SH-SY5Y (cell line): Measurements from ENCODE around the gene TM2D3.

Experiments
- GATA2 ChIP-seq: IDR thresholded peaks from 2 replicates; pipeline ENCODE4 v1.6.1; 2011; ENCODE audit warnings: mild to moderate bottlenecking, low read depth, low read length
- GATA3 ChIP-seq: IDR thresholded peaks from 2 replicates; pipeline ENCODE4 v1.6.1; 2011; ENCODE audit warnings: low read depth, mild to moderate bottlenecking, low read length, moderate library complexity

Gene TM2D3

GRCh38 chr15:101618851-101619614 lies 33.1 kb downstream of the TM2D3 start:
- no peak for TF ChIP-seq GATA3
- TF ChIP-seq GATA2: no peak

- TF ChIP-seq GATA3 (no peak), GATA2 (no peak)
Observed at GRCh38 chr15:101618076-101618475, 34.1 kb downstream of the TM2D3 start.

- TF ChIP-seq GATA3 (no peak), GATA2 (0 out of 2 replicates have a peak, but pooled peaks have one; percentile 21)
Observed at GRCh38 chr15:101617390-101617965, 34.7 kb downstream of the TM2D3 start.

- TF ChIP-seq GATA3 (no peak), GATA2 (no peak)
Observed at GRCh38 chr15:101615986-101616848, 36.0 kb downstream of the TM2D3 start.

GRCh38 chr15:101615414-101615985 lies 36.7 kb downstream of the TM2D3 start:
- TF ChIP-seq GATA2 (no peak), GATA3 (no peak)

- TF ChIP-seq GATA3 (no peak), GATA2 (no peak)
Observed at GRCh38 chr15:101614761-101615160, 37.4 kb downstream of the TM2D3 start.

- TF ChIP-seq GATA3 (no peak), GATA2 (0 out of 2 replicates have a peak, but pooled peaks have one; percentile 22)
Observed at GRCh38 chr15:101614001-101614585, 38.1 kb downstream of the TM2D3 start.

GRCh38 chr15:101613130-101614000 lies 38.8 kb downstream of the TM2D3 start:
- no peak for TF ChIP-seq GATA2
- TF ChIP-seq GATA3: no peak

- TF ChIP-seq GATA3 (no peak), GATA2 (no peak)
Observed at GRCh38 chr15:101612676-101613075, 39.5 kb downstream of the TM2D3 start.

- TF ChIP-seq GATA3: no peak
- no peak for TF ChIP-seq GATA2
Observed at GRCh38 chr15:101611580-101612299, 40.4 kb downstream of the TM2D3 start.

- TF ChIP-seq GATA2 (no peak), GATA3 (no peak)
Observed at GRCh38 chr15:101611007-101611406, 41.2 kb downstream of the TM2D3 start.

GRCh38 chr15:101610611-101611000 lies 41.6 kb downstream of the TM2D3 start:
- TF ChIP-seq GATA3 (no peak), GATA2 (no peak)
